Neuronal stem cell (in vitro differentiated cells): ENCODE measurements around the gene PBXIP1.

Source experiments
- DNase-seq: peaks from one replicate; pipeline ENCODE4 v3.0.0-alpha.2; 2013; ENCODE audit warnings: low spot score
- H2AFZ ChIP-seq: one replicate; pipeline ENCODE4 v1.6.1; 2013; ENCODE audit warnings: mild to moderate bottlenecking, low read length, inconsistent platforms
- H2AK5ac ChIP-seq: 2 replicates; pipeline ENCODE4 v1.6.1; 2013; ENCODE audit warnings: low read depth, mild to moderate bottlenecking, inconsistent platforms, low read length, moderate library complexity, mixed read lengths
- H2BK120ac ChIP-seq: 2 replicates; pipeline ENCODE4 v1.6.1; 2013; ENCODE audit warnings: low read depth, mild to moderate bottlenecking, inconsistent platforms, low read length, moderate library complexity, mixed read lengths
- H2BK12ac ChIP-seq: one replicate; pipeline ENCODE4 v1.6.1; 2013; ENCODE audit warnings: low read length, inconsistent platforms
- H2BK15ac ChIP-seq: 2 replicates; pipeline ENCODE4 v1.6.1; 2013; ENCODE audit warnings: mild to moderate bottlenecking, low read length, inconsistent platforms, mixed read lengths
- H2BK5ac ChIP-seq: one replicate; pipeline ENCODE4 v1.6.1; 2013; ENCODE audit warnings: inconsistent platforms, mild to moderate bottlenecking, low read length, moderate library complexity
- H3K14ac ChIP-seq: one replicate; pipeline ENCODE4 v1.6.1; 2013; ENCODE audit warnings: low read length, inconsistent platforms
- H3K18ac ChIP-seq: 2 replicates; pipeline ENCODE4 v1.6.1; 2013; ENCODE audit warnings: low read length, inconsistent platforms
- H3K23ac ChIP-seq: 2 replicates; pipeline ENCODE4 v1.6.1; 2013; ENCODE audit warnings: low read depth, mild to moderate bottlenecking, mixed read lengths, low read length, inconsistent platforms; ENCODE audit not compliant: poor library complexity
- H3K27ac ChIP-seq: replicated peaks from 3 replicates; pipeline ENCODE4 v1.5.1; 2013; ENCODE audit warnings: low read length, inconsistent platforms
- H3K27me3 ChIP-seq, 3 experiments: 2 replicates each; pipeline ENCODE4 v1.6.1; 2013; ENCODE audit warnings: low read length in 3 of 3, mild to moderate bottlenecking in 2 of 3, inconsistent platforms in 1 of 3, low read depth in 1 of 3, mixed read lengths in 1 of 3, moderate library complexity in 1 of 3; ENCODE audit not compliant: control insufficient read depth in 3 of 3, insufficient read depth in 3 of 3
- H3K36me3 ChIP-seq, 2 donors: replicated peaks in 1 of 2; 2 replicates each; pipeline ENCODE4 v1.6.1; 2013; ENCODE audit warnings: low read length in 2 of 2; ENCODE audit not compliant: control insufficient read depth in 2 of 2, insufficient read depth in 2 of 2
- H3K4ac ChIP-seq: 2 replicates; pipeline ENCODE4 v1.6.1; 2013; ENCODE audit warnings: inconsistent platforms, mild to moderate bottlenecking, low read length, moderate library complexity
- H3K4me1 ChIP-seq, 2 donors: 1 replicate in 1 of 2; 2 replicates in 1 of 2; pipeline ENCODE4 v1.6.1; 2013; ENCODE audit warnings: low read length in 2 of 2, low read depth in 1 of 2; ENCODE audit not compliant: control insufficient read depth in 2 of 2, insufficient read depth in 1 of 2
- H3K4me2 ChIP-seq: one replicate; pipeline ENCODE4 v1.6.1; 2013; ENCODE audit warnings: mild to moderate bottlenecking, low read length, inconsistent platforms; ENCODE audit not compliant: insufficient read depth, poor library complexity, severe bottlenecking
- H3K4me3 ChIP-seq, 2 donors: 2 replicates each; pipeline ENCODE4 v1.5.1; 2013; ENCODE audit warnings: low read length in 2 of 2, mild to moderate bottlenecking in 2 of 2, inconsistent platforms in 1 of 2, moderate library complexity in 1 of 2
- H3K79me1 ChIP-seq: one replicate; pipeline ENCODE4 v1.6.1; 2013; ENCODE audit warnings: low read depth, mild to moderate bottlenecking, inconsistent platforms, low read length, moderate library complexity
- H3K9ac ChIP-seq: one replicate; pipeline ENCODE4 v1.6.1; 2013; ENCODE audit warnings: mild to moderate bottlenecking, low read depth, low read length, inconsistent platforms; ENCODE audit not compliant: poor library complexity
- H3K9me3 ChIP-seq, 2 donors: replicated peaks in 1 of 2; 2 replicates each; pipeline versions ENCODE3 to v1.6.1; 2013; ENCODE audit warnings: low read length in 2 of 2, mild to moderate bottlenecking in 2 of 2, inconsistent platforms in 1 of 2, low read depth in 1 of 2, mixed read lengths in 1 of 2, moderate library complexity in 1 of 2; ENCODE audit not compliant: control insufficient read depth in 2 of 2, insufficient read depth in 1 of 2
- H4K8ac ChIP-seq: one replicate; pipeline ENCODE4 v1.6.1; 2013; ENCODE audit warnings: low read depth, mild to moderate bottlenecking, inconsistent platforms, low read length, moderate library complexity
- H4K91ac ChIP-seq: one replicate; pipeline ENCODE4 v1.6.1; 2013; ENCODE audit warnings: low read length, low read depth, mild to moderate bottlenecking, inconsistent platforms; ENCODE audit not compliant: poor library complexity
- WGBS, 2 donors: extraction: QIAGEN DNeasy Blood & Tissue Kit; methylation state at CpG; one replicate each; pipeline ENCODE4 v1.1.7; 2013; ENCODE audit warnings: missing lambda C conversion rate in 2 of 2, mixed read lengths in 1 of 2; ENCODE audit not compliant: insufficient read length in 2 of 2, insufficient replicate concordance in 1 of 2; ENCODE audit errors: extremely low coverage in 2 of 2; 5-methylcytosine and 5-hydroxymethylcytosine counted together

The PBXIP1 gene

DNA sequence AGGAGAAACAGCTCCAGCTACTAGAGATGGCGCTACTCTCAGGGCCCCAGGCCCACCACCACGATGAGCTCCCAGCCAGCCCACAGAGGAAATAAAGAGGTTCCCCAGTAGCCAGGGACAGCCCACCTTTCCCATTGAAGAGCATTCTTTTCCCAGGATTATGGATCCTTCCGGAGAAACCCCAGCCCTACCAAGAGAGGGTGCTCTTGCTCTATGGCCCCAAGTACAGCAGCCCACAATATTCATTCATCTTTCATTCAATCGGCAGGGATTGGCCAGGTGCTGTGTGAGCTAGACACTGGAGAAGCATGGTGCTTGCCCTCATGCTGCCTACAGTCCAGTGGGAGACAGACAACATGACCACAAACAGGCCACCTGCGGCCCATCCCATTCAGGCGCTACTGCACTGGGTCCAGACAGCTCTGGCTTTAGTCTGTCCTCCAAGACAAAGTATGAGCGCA is 49.2 kb downstream of the PBXIP1 start:
- no peak overlapping the region for H2BK5ac ChIP-seq
- no peak overlapping the region for H4K91ac ChIP-seq
- H3K4me3 ChIP-seq = no peak overlapping the region
- H3K9me3 ChIP-seq = peaks cover 14 to 22% of the 10 kb centered on the region in 2 donors
- H3K9ac ChIP-seq = no peak overlapping the region
- WGBS, 2 donors = no CpG with 5 or more reads among the region's 7 CpGs
- no peak overlapping the region for H2BK12ac ChIP-seq
- H3K79me1 ChIP-seq = no peaks in the 10 kb centered on the region
- no peaks in the 10 kb centered on the region for H3K4me1 ChIP-seq
- H4K8ac ChIP-seq = no peak overlapping the region
- H2BK120ac ChIP-seq = no peak overlapping the region
- no peak overlapping the region for H3K18ac ChIP-seq
- no peaks in the 10 kb centered on the region for H3K27me3 ChIP-seq
- no peak overlapping the region for H3K23ac ChIP-seq
- no peak for DNase-seq
- no peak overlapping the region for H3K27ac ChIP-seq
- H2AFZ ChIP-seq = no peak overlapping the region
- no peak overlapping the region for H3K4ac ChIP-seq
- no peak overlapping the region for H2BK15ac ChIP-seq
- H3K4me2 ChIP-seq = no peak overlapping the region
- H3K36me3 ChIP-seq = no peaks in the 10 kb centered on the region
- no peak overlapping the region for H2AK5ac ChIP-seq
- H3K14ac ChIP-seq = no peak overlapping the region

DNA sequence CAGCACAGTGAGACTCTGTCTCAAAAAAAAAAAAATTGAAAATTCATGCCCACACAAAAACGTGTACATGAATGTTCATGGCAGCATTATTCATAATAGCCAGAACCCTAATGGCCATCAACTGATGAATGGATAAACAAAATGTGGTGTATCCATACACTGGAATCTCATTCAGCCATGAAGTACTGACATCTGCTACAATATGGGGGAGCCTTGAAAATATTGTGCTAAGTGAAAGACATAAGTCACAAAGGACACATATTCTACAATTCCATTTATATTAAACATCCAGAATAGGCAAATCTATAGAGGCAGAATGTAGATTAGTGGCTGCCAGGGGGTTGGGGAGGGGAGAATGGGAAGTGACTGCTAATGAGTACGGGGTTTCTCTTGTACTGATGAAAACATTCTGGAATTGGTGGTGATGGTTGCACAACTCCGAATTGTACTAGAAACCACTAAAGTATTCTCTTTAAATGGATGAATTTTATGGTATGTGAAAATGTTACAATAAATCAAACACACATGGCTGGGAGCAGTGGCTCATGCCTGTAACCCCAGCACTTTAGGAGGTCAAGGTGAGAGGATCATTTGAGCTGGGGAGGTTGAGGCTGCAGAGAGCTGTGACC is 52.8 kb downstream of the PBXIP1 start:
- H3K9ac ChIP-seq = no peak overlapping the region
- H3K23ac ChIP-seq = no peak overlapping the region
- no peak overlapping the region for H2AFZ ChIP-seq
- H3K14ac ChIP-seq = no peak overlapping the region
- no peak overlapping the region for H3K4ac ChIP-seq
- H3K27me3 ChIP-seq = no peaks in the 10 kb centered on the region
- peaks cover 6 to 10% of the 10 kb centered on the region in 2 donors for H3K9me3 ChIP-seq
- H2BK15ac ChIP-seq = no peak overlapping the region
- no peaks in the 10 kb centered on the region for H3K4me1 ChIP-seq
- no peak overlapping the region for H2BK12ac ChIP-seq
- H3K79me1 ChIP-seq = no peaks in the 10 kb centered on the region
- H2BK120ac ChIP-seq = no peak overlapping the region
- no peak overlapping the region for H3K18ac ChIP-seq
- no CpG with 5 or more reads among the region's 3 CpGs for WGBS, 2 donors
- no peak overlapping the region for H3K4me2 ChIP-seq
- H3K36me3 ChIP-seq = no peaks in the 10 kb centered on the region
- no peak overlapping the region for H2AK5ac ChIP-seq
- no peak overlapping the region for H2BK5ac ChIP-seq
- no peak overlapping the region for H3K27ac ChIP-seq
- no peak overlapping the region for H3K4me3 ChIP-seq
- no peak overlapping the region for H4K8ac ChIP-seq
- H4K91ac ChIP-seq = no peak overlapping the region
- no peak for DNase-seq

DNA sequence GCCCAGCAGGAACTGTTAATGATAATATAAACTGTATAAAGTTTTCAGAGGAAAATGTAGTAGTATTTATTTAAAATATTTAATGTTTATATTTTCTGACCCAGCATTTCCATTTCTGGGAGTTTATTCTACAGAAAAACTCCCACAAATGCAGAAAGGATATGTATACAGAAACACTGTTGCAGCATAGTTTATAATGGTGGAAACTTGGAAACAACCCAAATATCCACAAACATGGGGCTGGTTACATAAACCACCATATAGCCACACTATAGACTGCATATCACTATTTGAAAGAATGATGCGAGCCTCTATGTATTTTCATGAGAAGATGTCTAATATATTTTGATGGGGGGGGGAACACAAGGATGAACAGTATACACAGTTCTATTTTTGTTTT is 54.3 kb downstream of the PBXIP1 start:
- no peak overlapping the region for H2BK15ac ChIP-seq
- no CpG with 5 or more reads among the region's 1 CpG for WGBS, 2 donors

DNA sequence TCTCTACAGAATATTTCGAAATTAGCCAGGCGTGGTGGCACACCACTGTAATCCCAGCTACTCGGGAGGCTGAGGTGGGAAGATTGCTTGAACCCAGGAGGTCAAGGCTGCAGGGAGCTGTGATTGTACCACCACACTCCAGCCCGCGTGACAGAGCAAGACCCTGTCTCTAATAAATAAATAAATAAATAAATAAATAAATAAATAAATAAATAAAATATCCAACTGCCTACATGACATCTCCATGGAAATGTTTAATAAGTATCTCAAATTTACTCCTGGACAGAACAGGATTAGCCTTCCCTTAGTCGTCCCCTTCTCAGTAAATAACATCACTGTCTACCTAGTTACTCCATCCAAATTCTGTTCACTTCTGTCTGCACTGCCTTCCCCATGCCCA is 56.9 kb downstream of the PBXIP1 start:
- no peak overlapping the region for H3K27ac ChIP-seq

More for the DNA sequence above, 54.3 kb downstream of the PBXIP1 start:
- no peak overlapping the region for H2BK120ac ChIP-seq
- H3K27me3 ChIP-seq = no peaks in the 10 kb centered on the region
- no peak overlapping the region for H2BK12ac ChIP-seq
- H3K79me1 ChIP-seq = no peaks in the 10 kb centered on the region
- no peak overlapping the region for H4K91ac ChIP-seq
- H2AFZ ChIP-seq = no peak overlapping the region
- H3K9me3 ChIP-seq = no peaks in the 10 kb centered on the region
- H3K4ac ChIP-seq = no peak overlapping the region
- no peak overlapping the region for H2BK5ac ChIP-seq
- no peak overlapping the region for H2AK5ac ChIP-seq
- H3K23ac ChIP-seq = no peak overlapping the region
- no peak overlapping the region for H3K4me2 ChIP-seq
- H3K4me1 ChIP-seq = peaks cover 6 to 7% of the 10 kb centered on the region in 2 donors
- H3K18ac ChIP-seq = no peak overlapping the region
- no peak overlapping the region for H3K9ac ChIP-seq
- H4K8ac ChIP-seq = no peak overlapping the region
- DNase-seq = no peak
- no peaks in the 10 kb centered on the region for H3K36me3 ChIP-seq
- H3K14ac ChIP-seq = no peak overlapping the region
- H3K4me3 ChIP-seq = no peak overlapping the region
- H3K27ac ChIP-seq = no peak overlapping the region

More for the DNA sequence above, 56.9 kb downstream of the PBXIP1 start:
- no peak overlapping the region for H3K4me3 ChIP-seq
- no peak overlapping the region for H2BK15ac ChIP-seq
- no peak for DNase-seq
- H3K79me1 ChIP-seq = no peaks in the 10 kb centered on the region
- H4K91ac ChIP-seq = no peak overlapping the region
- no peaks in the 10 kb centered on the region for H3K36me3 ChIP-seq
- H3K9me3 ChIP-seq = no peaks in the 10 kb centered on the region
- H3K23ac ChIP-seq = no peak overlapping the region
- no peak overlapping the region for H2BK12ac ChIP-seq
- H3K14ac ChIP-seq = no peak overlapping the region
- no peak overlapping the region for H2AFZ ChIP-seq
- no peaks in the 10 kb centered on the region for H3K27me3 ChIP-seq
- no peak overlapping the region for H3K4ac ChIP-seq
- no peak overlapping the region for H4K8ac ChIP-seq
- peaks cover 8 to 9% of the 10 kb centered on the region in 2 donors for H3K4me1 ChIP-seq
- WGBS, 2 donors = no CpG with 5 or more reads among the region's 6 CpGs
- no peak overlapping the region for H2AK5ac ChIP-seq
- H2BK120ac ChIP-seq = no peak overlapping the region
- H3K18ac ChIP-seq = no peak overlapping the region
- H3K4me2 ChIP-seq = no peak overlapping the region
- no peak overlapping the region for H3K9ac ChIP-seq
- H2BK5ac ChIP-seq = no peak overlapping the region
